ENCODE data around the gene HSD17B2.

GRCh38 chr16:82046941-82047340 lies 11.9 kb downstream of the HSD17B2 start:
- no peak for TF ChIP-seq POLR2AphosphoS5 (IDR thresholded peaks at IDR 0.05)
- no peak for TF ChIP-seq POLR2A (IDR thresholded peaks at IDR 0.05)

Measured in suprapubic skin (tissue), 4 donors.